ENCODE measurements around the gene LRP1B.

Gene LRP1B

DNA sequence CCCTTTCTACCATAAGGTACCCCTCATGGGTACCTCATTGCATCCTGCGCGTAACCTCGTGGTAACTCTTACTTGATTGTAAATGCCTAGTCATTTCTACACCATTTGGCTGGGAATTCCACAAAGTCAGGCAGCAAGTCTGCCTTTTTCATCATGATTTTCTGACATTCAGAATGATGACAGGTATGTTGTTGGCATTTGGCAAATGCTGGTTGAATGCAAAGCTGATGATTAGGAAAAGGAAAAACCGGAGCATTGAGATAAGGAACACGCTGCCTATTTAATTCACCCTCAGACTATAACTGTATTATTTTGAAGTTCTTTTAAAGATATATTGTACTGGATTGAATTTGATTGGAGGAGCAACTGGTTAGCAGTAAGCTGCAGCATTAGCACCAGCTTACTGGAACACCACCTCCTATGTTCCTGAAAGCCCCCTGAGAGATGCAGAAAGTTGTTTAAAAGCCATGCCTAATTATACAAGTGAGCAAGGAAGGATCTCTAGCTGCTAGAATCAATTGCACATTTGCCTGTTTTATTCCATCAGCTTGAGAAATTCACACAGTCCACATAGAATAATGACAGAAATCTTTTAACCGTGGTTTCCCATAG lies 520.1 kb downstream of the LRP1B start:
- no peaks in the 10 kb centered on the region for H3K9me3 ChIP-seq (ENCODE audit: control insufficient read depth, low read length)
- H3K27ac ChIP-seq (ENCODE audit: insufficient read depth, low read length, poor library complexity, severe bottlenecking): no peak overlapping the region
- no peak for DNase-seq
- no peak overlapping the region for H3K4me3 ChIP-seq (ENCODE audit: insufficient read depth, low read depth, low read length, poor library complexity, severe bottlenecking)
- no peaks in the 10 kb centered on the region for H3K4me1 ChIP-seq (ENCODE audit: control insufficient read depth, insufficient read depth, low read length, poor library complexity, severe bottlenecking)
- no peaks in the 10 kb centered on the region for H3K27me3 ChIP-seq (replicated peaks; ENCODE audit: control insufficient read depth, insufficient read depth, low read length, poor library complexity, severe bottlenecking)
- H3K36me3 ChIP-seq (ENCODE audit: control insufficient read depth, insufficient read depth, low read length): no peaks in the 10 kb centered on the region

GRCh38 chr2:141605163-141605562 lies 525.7 kb downstream of the LRP1B start:
- no peak overlapping the region for H3K27ac ChIP-seq (ENCODE audit: insufficient read depth, low read length, poor library complexity, severe bottlenecking)
- H3K36me3 ChIP-seq (ENCODE audit: control insufficient read depth, insufficient read depth, low read length): no peaks in the 10 kb centered on the region
- H3K9me3 ChIP-seq (ENCODE audit: control insufficient read depth, low read length): no peaks in the 10 kb centered on the region
- no peaks in the 10 kb centered on the region for H3K4me1 ChIP-seq (ENCODE audit: control insufficient read depth, insufficient read depth, low read length, poor library complexity, severe bottlenecking)
- H3K4me3 ChIP-seq (ENCODE audit: insufficient read depth, low read depth, low read length, poor library complexity, severe bottlenecking): no peak overlapping the region
- DNase-seq: no peak
- H3K27me3 ChIP-seq (replicated peaks; ENCODE audit: control insufficient read depth, insufficient read depth, low read length, poor library complexity, severe bottlenecking): no peaks in the 10 kb centered on the region

- H3K9me3 ChIP-seq (ENCODE audit: control insufficient read depth, low read length): no peaks in the 10 kb centered on the region
- H3K27me3 ChIP-seq (replicated peaks; ENCODE audit: control insufficient read depth, insufficient read depth, low read length, poor library complexity, severe bottlenecking): no peaks in the 10 kb centered on the region
- no peak for DNase-seq
Observed at GRCh38 chr2:141601511-141602152, 529.2 kb downstream of the LRP1B start.

DNA sequence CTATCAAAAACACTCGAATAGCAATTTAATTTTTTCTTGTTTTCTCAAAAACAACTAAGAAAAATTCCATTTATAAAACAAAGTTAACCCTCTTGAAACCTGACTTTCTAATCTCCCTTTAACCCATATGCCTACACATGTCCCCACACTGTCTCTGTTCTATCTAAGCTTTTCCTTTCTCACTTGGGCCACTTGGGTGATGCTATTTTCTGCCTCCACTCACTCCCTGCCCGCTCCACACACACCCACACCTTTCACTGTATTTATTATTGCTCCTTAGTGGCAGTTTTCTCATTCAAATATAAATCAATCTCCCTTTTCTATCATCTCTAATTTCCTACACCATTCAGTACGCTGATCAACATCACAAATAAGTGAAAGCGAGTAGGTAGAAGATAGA lies 531.1 kb downstream of the LRP1B start:
- Histone ChIP-seq H3K27ac (ENCODE audit: insufficient read depth, low read length, poor library complexity, severe bottlenecking) (no peak overlapping the region), H3K4me1 (ENCODE audit: control insufficient read depth, insufficient read depth, low read length, poor library complexity, severe bottlenecking) (no peaks in the 10 kb centered on the region)

More at GRCh38 chr2:141601511-141602152, 529.2 kb downstream of the LRP1B start:
- Histone ChIP-seq H3K27ac (ENCODE audit: insufficient read depth, low read length, poor library complexity, severe bottlenecking) (no peak overlapping the region), H3K36me3 (ENCODE audit: control insufficient read depth, insufficient read depth, low read length) (no peaks in the 10 kb centered on the region), H3K4me1 (ENCODE audit: control insufficient read depth, insufficient read depth, low read length, poor library complexity, severe bottlenecking) (no peaks in the 10 kb centered on the region), H3K4me3 (ENCODE audit: insufficient read depth, low read depth, low read length, poor library complexity, severe bottlenecking) (no peak overlapping the region)

DNA sequence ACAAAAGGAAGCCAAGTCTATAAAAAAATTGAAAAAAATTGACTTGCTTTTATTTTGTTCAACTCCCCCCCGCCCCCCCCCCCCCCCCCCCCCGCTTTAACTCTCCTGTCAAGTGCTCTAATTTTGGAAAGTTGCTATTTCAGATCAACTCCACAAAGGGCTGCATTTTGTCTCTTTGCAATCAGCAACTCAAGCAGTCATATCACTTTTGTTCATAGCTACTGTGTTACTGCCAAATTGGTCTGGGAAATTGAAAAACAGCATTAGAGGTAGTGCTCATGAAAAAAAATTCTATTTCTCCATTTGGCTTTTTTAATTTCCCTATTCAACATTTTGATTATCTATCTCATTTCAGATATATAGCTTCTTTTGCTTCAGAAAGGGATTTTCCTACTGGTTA lies 531.8 kb downstream of the LRP1B start:
- no peaks in the 10 kb centered on the region for H3K36me3 ChIP-seq (ENCODE audit: control insufficient read depth, insufficient read depth, low read length)
- no peak overlapping the region for H3K4me3 ChIP-seq (ENCODE audit: insufficient read depth, low read depth, low read length, poor library complexity, severe bottlenecking)
- H3K27me3 ChIP-seq (replicated peaks; ENCODE audit: control insufficient read depth, insufficient read depth, low read length, poor library complexity, severe bottlenecking): no peaks in the 10 kb centered on the region
- DNase-seq: no peak
- H3K4me1 ChIP-seq (ENCODE audit: control insufficient read depth, insufficient read depth, low read length, poor library complexity, severe bottlenecking): no peaks in the 10 kb centered on the region
- no peak overlapping the region for H3K27ac ChIP-seq (ENCODE audit: insufficient read depth, low read length, poor library complexity, severe bottlenecking)
- no peaks in the 10 kb centered on the region for H3K9me3 ChIP-seq (ENCODE audit: control insufficient read depth, low read length)

More for the DNA sequence above, 531.1 kb downstream of the LRP1B start:
- Histone ChIP-seq H3K9me3 (ENCODE audit: control insufficient read depth, low read length) (no peaks in the 10 kb centered on the region), H3K36me3 (ENCODE audit: control insufficient read depth, insufficient read depth, low read length) (no peaks in the 10 kb centered on the region), H3K4me3 (ENCODE audit: insufficient read depth, low read depth, low read length, poor library complexity, severe bottlenecking) (no peak overlapping the region), H3K27me3 (replicated peaks; ENCODE audit: control insufficient read depth, insufficient read depth, low read length, poor library complexity, severe bottlenecking) (no peaks in the 10 kb centered on the region)
- DNase-seq: no peak

GRCh38 chr2:141595316-141595920 lies 535.4 kb downstream of the LRP1B start:
- no peak for DNase-seq
- H3K36me3 ChIP-seq (ENCODE audit: control insufficient read depth, insufficient read depth, low read length): no peaks in the 10 kb centered on the region
- H3K9me3 ChIP-seq (ENCODE audit: control insufficient read depth, low read length): no peaks in the 10 kb centered on the region
- H3K4me1 ChIP-seq (ENCODE audit: control insufficient read depth, insufficient read depth, low read length, poor library complexity, severe bottlenecking): no peaks in the 10 kb centered on the region
- H3K27ac ChIP-seq (ENCODE audit: insufficient read depth, low read length, poor library complexity, severe bottlenecking): no peak overlapping the region
- no peaks in the 10 kb centered on the region for H3K27me3 ChIP-seq (replicated peaks; ENCODE audit: control insufficient read depth, insufficient read depth, low read length, poor library complexity, severe bottlenecking)
- no peak overlapping the region for H3K4me3 ChIP-seq (ENCODE audit: insufficient read depth, low read depth, low read length, poor library complexity, severe bottlenecking)

DNA sequence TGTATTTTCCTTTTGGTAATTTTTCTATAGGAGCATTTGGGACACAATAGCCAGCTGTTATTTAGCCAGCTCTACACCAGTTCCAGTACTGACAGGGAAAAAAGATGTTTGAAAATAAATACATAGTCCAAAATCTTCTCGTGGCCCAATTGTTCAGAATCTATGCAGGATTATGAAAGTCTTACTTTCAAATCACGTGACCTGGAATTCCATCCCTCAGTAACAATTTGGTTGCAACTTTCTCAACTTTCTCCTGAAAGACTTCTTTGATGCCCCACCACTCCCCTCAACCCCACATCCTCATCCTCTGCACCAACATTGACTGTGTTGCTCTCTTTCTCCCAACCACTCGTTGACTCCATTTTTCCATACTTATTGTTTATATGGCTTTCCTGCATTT lies 539.0 kb downstream of the LRP1B start:
- Histone ChIP-seq H3K27me3 (replicated peaks; ENCODE audit: control insufficient read depth, insufficient read depth, low read length, poor library complexity, severe bottlenecking) (no peaks in the 10 kb centered on the region), H3K4me1 (ENCODE audit: control insufficient read depth, insufficient read depth, low read length, poor library complexity, severe bottlenecking) (no peaks in the 10 kb centered on the region), H3K27ac (ENCODE audit: insufficient read depth, low read length, poor library complexity, severe bottlenecking) (no peak overlapping the region), H3K4me3 (ENCODE audit: insufficient read depth, low read depth, low read length, poor library complexity, severe bottlenecking) (no peak overlapping the region), H3K9me3 (ENCODE audit: control insufficient read depth, low read length) (no peaks in the 10 kb centered on the region), H3K36me3 (ENCODE audit: control insufficient read depth, insufficient read depth, low read length) (no peaks in the 10 kb centered on the region)
- DNase-seq: no peak

DNA sequence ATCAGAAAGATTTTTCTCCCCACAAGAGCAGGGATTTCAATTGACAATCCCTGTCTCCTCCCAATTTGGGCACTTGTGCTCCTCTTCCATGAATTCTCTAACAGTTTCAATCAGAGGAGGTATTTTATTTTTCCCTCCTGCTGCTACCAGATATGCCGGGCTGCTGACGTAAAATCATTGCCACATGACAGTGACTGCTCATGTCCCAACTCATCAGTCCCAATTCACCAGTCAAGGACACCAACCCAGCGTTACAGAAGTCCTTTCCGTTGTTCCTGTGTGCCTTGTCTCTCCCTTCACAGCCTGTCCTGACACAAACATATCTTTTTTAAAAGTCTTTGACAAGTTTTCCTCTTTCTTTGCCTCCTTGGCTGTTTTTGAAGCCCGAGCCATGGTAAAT lies 540.2 kb downstream of the LRP1B start:
- H3K9me3 ChIP-seq (ENCODE audit: control insufficient read depth, low read length): no peaks in the 10 kb centered on the region
- DNase-seq: no peak
- no peak overlapping the region for H3K27ac ChIP-seq (ENCODE audit: insufficient read depth, low read length, poor library complexity, severe bottlenecking)
- H3K27me3 ChIP-seq (replicated peaks; ENCODE audit: control insufficient read depth, insufficient read depth, low read length, poor library complexity, severe bottlenecking): no peaks in the 10 kb centered on the region
- H3K4me3 ChIP-seq (ENCODE audit: insufficient read depth, low read depth, low read length, poor library complexity, severe bottlenecking): no peak overlapping the region
- no peaks in the 10 kb centered on the region for H3K4me1 ChIP-seq (ENCODE audit: control insufficient read depth, insufficient read depth, low read length, poor library complexity, severe bottlenecking)
- no peaks in the 10 kb centered on the region for H3K36me3 ChIP-seq (ENCODE audit: control insufficient read depth, insufficient read depth, low read length)

GRCh38 chr2:141589314-141589713 lies 541.5 kb downstream of the LRP1B start:
- no peak overlapping the region for H3K27ac ChIP-seq (ENCODE audit: insufficient read depth, low read length, poor library complexity, severe bottlenecking)
- no peak for DNase-seq
- H3K4me3 ChIP-seq (ENCODE audit: insufficient read depth, low read depth, low read length, poor library complexity, severe bottlenecking): no peak overlapping the region

DNA sequence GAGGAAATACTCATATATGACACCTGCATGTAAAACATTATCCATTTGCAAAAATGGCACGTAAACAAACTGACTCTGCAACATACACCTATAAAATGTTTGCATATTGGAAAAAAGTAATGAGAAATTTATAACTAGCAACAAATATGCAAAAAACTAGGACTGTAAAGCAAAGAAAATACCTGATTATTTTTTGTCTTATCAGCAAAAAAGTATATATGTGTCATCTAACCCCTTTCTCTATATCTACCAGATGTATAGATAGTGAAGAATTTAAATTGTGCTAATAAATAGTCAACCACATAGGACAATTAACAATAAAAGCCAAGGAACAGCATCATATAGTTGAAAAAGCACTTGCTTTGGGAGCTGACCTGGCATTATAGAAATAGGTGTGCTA lies 543.8 kb downstream of the LRP1B start:
- H3K27ac ChIP-seq (ENCODE audit: insufficient read depth, low read length, poor library complexity, severe bottlenecking): no peak overlapping the region
- no peaks in the 10 kb centered on the region for H3K27me3 ChIP-seq (replicated peaks; ENCODE audit: control insufficient read depth, insufficient read depth, low read length, poor library complexity, severe bottlenecking)
- H3K4me1 ChIP-seq (ENCODE audit: control insufficient read depth, insufficient read depth, low read length, poor library complexity, severe bottlenecking): no peaks in the 10 kb centered on the region
- no peak overlapping the region for H3K4me3 ChIP-seq (ENCODE audit: insufficient read depth, low read depth, low read length, poor library complexity, severe bottlenecking)
- DNase-seq: no peak
- H3K36me3 ChIP-seq (ENCODE audit: control insufficient read depth, insufficient read depth, low read length): no peaks in the 10 kb centered on the region
- H3K9me3 ChIP-seq (ENCODE audit: control insufficient read depth, low read length): no peaks in the 10 kb centered on the region

More at GRCh38 chr2:141589314-141589713, 541.5 kb downstream of the LRP1B start:
- no peaks in the 10 kb centered on the region for H3K36me3 ChIP-seq (ENCODE audit: control insufficient read depth, insufficient read depth, low read length)
- no peaks in the 10 kb centered on the region for H3K4me1 ChIP-seq (ENCODE audit: control insufficient read depth, insufficient read depth, low read length, poor library complexity, severe bottlenecking)
- no peaks in the 10 kb centered on the region for H3K9me3 ChIP-seq (ENCODE audit: control insufficient read depth, low read length)
- H3K27me3 ChIP-seq (replicated peaks; ENCODE audit: control insufficient read depth, insufficient read depth, low read length, poor library complexity, severe bottlenecking): no peaks in the 10 kb centered on the region

Measured in effector memory CD4-positive, alpha-beta T cell (primary cell).